PC-9 (cell line): ENCODE measurements around the gene TECTB. TPM values are rescaled to one million over a fixed set of nuclear protein-coding genes. Genes with fewer than 3 reads are reported as not detected.

Source experiments
- BruUV-seq: library from RNA; stranded (reverse); fragments of 400-500 nt; replicated peaks from 2 replicates; lab custom pipeline; 2021; lab: Mats Ljungman, UMichigan
- CTCF ChIA-PET: fragments of 300-600 bp; sonication (Branson Sonifier 250); formaldehyde crosslinking; loops from one replicate; lab custom pipeline; 2022; ENCODE audit warnings: antibody characterized with exemption; lab: Charles Lee
- POLR2A ChIA-PET: fragments of 300-600 bp; sonication (Branson Sonifier 250); formaldehyde crosslinking; loops from one replicate; lab custom pipeline; 2022; ENCODE audit warnings: antibody characterized with exemption; ENCODE audit not compliant: unreplicated experiment; lab: Charles Lee
- DNase-seq, 2 experiments: peaks; one replicate each; pipeline versions ENCODE4 v3.0.0 to v3.0.0-alpha.2; 2015 to 2022; ENCODE audit warnings: mixed read lengths in 1 of 2
- H2AFZ ChIP-seq: fragments of 200-600 bp; sonication (generic); 2 replicates; pipeline ENCODE4 v1.8.1; 2017; ENCODE audit warnings: antibody characterized with exemption
- H3F3A ChIP-seq: fragments of 200-600 bp; sonication (generic); 2 replicates; pipeline ENCODE4 v1.8.1; 2017; ENCODE audit warnings: antibody characterized with exemption, mild to moderate bottlenecking, low read depth; ENCODE audit not compliant: insufficient read depth
- H3K27ac ChIP-seq: fragments of 200-600 bp; sonication (generic); 2 replicates; pipeline ENCODE4 v1.6.1; 2016; ENCODE audit warnings: mixed run types
- H3K27me3 ChIP-seq: fragments of 200-600 bp; sonication (generic); 2 replicates; pipeline ENCODE4 v1.6.1; 2016; ENCODE audit warnings: low read depth, mixed run types; ENCODE audit not compliant: insufficient read depth
- H3K36me3 ChIP-seq: fragments of 200-600 bp; sonication (generic); 2 replicates; pipeline ENCODE4 v1.6.1; 2016; ENCODE audit warnings: low read depth, mixed run types
- H3K4me1 ChIP-seq: fragments of 200-600 bp; sonication (generic); replicated peaks from 2 replicates; pipeline ENCODE4 v1.6.1; 2016; ENCODE audit warnings: mixed run types; ENCODE audit not compliant: insufficient read depth
- H3K4me2 ChIP-seq: fragments of 200-600 bp; sonication (generic); 2 replicates; pipeline ENCODE4 v1.6.1; 2017; ENCODE audit warnings: mixed run types
- H3K4me3 ChIP-seq: fragments of 200-600 bp; sonication (generic); 2 replicates; pipeline ENCODE4 v1.6.1; 2016; ENCODE audit warnings: mixed run types
- H3K79me2 ChIP-seq: fragments of 200-600 bp; sonication (generic); 2 replicates; pipeline ENCODE4 v1.6.1; 2017; ENCODE audit warnings: low read depth, mixed run types
- H3K9me2 ChIP-seq: fragments of 200-600 bp; sonication (generic); 2 replicates; pipeline ENCODE4 v1.8.1; 2017; ENCODE audit warnings: mild to moderate bottlenecking; ENCODE audit not compliant: insufficient read depth
- H3K9me3 ChIP-seq: fragments of 200-600 bp; sonication (generic); 2 replicates; pipeline ENCODE4 v1.8.1; 2016; ENCODE audit warnings: low read depth; ENCODE audit not compliant: insufficient read depth
- H4K20me1 ChIP-seq: fragments of 200-600 bp; sonication (generic); 2 replicates; pipeline ENCODE4 v1.8.1; 2017; ENCODE audit not compliant: insufficient read depth
- EZH2 ChIP-seq: fragments of 200-600 bp; sonication (generic); IDR thresholded peaks from 2 replicates; pipeline ENCODE4 v1.8.0; 2017; ENCODE audit warnings: antibody characterized with exemption, low read depth
- intact Hi-C: fragments of 100-400 bp; cut with micrococcal nuclease; formaldehyde crosslinking; loops from one replicate; pipeline ENCODE4 v1.10.0; 2022; ENCODE audit not compliant: unreplicated experiment
- total RNA-seq: library from RNA; stranded (reverse); gene quantifications from 2 replicates; pipeline ENCODE4 v1.2.3, GENCODE V29; 2021
- TF ChIP-seq, protein P1 (sequence below): fragments of 200-600 bp; sonication (generic); conservative IDR thresholded peaks from 2 replicates; pipeline ENCODE4 v1.6.1; 2017; ENCODE audit warnings: mixed run types, antibody characterized with exemption, mild to moderate bottlenecking, moderate library complexity

TECTB gene
- total RNA-seq, 1 experiment from 2014 or later: not detected

DNA sequence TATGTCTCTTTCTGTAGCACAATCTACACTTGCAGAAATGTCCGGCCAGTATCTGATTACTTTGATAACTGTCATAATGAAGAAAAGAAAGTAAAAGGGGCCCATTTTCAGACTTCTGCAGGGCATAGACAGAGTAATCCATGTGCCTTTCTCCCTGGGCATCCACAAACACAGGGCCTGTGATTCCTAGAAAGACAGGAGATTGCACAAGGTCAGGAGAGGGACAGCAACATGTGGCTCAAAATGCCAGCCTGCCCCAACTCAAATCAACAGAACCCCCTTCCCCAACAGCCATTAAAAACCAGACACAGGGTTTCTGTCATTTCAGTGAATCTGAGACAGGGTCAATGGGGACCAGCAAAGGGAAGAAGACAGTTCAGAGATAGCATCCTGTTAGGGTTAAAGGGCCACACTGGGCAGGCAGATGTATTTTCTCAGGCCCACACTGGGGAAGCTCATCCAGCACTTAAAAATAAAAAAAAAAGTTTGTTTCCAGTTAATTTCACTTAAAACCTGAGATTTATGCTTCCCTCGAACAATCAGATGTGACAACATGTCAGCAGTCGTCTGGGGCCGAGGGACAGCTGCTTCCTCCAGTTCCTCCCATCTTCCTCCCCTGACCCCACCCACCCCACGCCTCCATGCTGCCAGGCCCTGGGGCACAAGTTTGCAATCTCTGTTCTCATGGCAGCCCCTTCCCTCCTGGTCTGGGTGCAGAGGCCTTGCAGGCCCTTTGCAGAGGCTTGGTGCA lies 60.0 kb downstream of the TECTB start:
- POLR2A ChIA-PET: no interaction called here
- Histone ChIP-seq H3K36me3 (no peaks in the 10 kb centered on the region), H3K27me3 (no peaks in the 10 kb centered on the region), H3K27ac (no peak overlapping the region), H3K9me2 (no peaks in the 10 kb centered on the region), H3K4me1 (no peaks in the 10 kb centered on the region), H3K4me2 (no peak overlapping the region), H3K4me3 (no peak overlapping the region), H2AFZ (no peak overlapping the region), H3K79me2 (no peaks in the 10 kb centered on the region), H4K20me1 (no peaks in the 10 kb centered on the region), H3F3A (no peaks in the 10 kb centered on the region), H3K9me3 (no peaks in the 10 kb centered on the region)
- no peak for TF ChIP-seq EZH2
- no peak for DNase-seq
- BruUV-seq: no TSS peak
- CTCF ChIA-PET: no interaction called here
- intact Hi-C loops: no loop called here

DNA sequence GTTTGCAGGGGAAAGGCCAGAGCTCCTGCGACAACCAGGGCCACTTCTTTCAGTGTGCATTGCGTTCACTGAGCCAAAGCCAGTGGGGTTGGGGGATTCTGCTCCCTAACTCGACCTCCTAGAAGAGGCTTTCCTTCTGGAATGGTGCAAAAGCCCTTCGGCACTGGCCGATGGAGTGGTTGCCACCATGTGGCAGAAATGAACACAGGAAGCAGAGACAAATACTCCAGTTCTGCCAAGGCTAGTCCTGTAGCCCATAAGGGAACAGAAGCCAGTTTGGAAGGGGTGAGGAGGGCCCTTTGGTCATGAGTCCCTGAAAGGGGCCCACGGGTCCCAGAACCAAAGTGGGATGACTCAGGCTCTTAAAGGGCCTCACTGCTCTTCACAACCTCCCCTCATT lies 61.1 kb downstream of the TECTB start:
- intact Hi-C loops: no loop called here
- Histone ChIP-seq H3K9me2 (no peaks in the 10 kb centered on the region), H4K20me1 (no peaks in the 10 kb centered on the region), H3K9me3 (no peaks in the 10 kb centered on the region), H3K36me3 (no peaks in the 10 kb centered on the region), H3F3A (no peaks in the 10 kb centered on the region), H2AFZ (no peak overlapping the region), H3K4me3 (no peak overlapping the region), H3K79me2 (no peaks in the 10 kb centered on the region), H3K4me2 (no peak overlapping the region), H3K27me3 (no peaks in the 10 kb centered on the region), H3K4me1 (no peaks in the 10 kb centered on the region), H3K27ac (no peak overlapping the region)
- no TSS peak for BruUV-seq
- DNase-seq: no peak
- POLR2A ChIA-PET: no interaction called here
- TF ChIP-seq, protein P1, sequence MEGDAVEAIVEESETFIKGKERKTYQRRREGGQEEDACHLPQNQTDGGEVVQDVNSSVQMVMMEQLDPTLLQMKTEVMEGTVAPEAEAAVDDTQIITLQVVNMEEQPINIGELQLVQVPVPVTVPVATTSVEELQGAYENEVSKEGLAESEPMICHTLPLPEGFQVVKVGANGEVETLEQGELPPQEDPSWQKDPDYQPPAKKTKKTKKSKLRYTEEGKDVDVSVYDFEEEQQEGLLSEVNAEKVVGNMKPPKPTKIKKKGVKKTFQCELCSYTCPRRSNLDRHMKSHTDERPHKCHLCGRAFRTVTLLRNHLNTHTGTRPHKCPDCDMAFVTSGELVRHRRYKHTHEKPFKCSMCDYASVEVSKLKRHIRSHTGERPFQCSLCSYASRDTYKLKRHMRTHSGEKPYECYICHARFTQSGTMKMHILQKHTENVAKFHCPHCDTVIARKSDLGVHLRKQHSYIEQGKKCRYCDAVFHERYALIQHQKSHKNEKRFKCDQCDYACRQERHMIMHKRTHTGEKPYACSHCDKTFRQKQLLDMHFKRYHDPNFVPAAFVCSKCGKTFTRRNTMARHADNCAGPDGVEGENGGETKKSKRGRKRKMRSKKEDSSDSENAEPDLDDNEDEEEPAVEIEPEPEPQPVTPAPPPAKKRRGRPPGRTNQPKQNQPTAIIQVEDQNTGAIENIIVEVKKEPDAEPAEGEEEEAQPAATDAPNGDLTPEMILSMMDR: no peak
- no peak for TF ChIP-seq EZH2
- CTCF ChIA-PET: no interaction called here

DNA sequence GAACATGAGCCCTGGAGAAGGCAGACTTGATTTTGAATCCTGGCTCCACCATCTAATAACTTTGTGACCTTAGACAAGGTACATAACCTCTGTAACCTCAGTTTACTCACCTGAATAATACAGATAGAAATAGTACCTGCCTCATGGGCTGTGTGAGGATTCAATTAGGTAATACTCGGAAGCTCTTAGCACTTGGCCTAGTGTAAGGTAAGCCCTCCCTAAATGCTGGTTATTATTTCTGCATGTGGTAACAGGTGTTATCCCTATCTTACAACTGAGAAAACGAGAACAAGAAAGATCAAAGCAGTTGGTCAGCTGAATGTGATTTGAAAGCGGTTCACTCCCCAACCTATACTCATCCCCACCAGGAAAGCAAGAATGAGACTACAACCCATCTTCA lies 62.0 kb downstream of the TECTB start:
- Histone ChIP-seq H3K9me3 (no peaks in the 10 kb centered on the region), H3K9me2 (no peaks in the 10 kb centered on the region), H3K79me2 (no peaks in the 10 kb centered on the region), H3K4me1 (no peaks in the 10 kb centered on the region), H4K20me1 (no peaks in the 10 kb centered on the region), H2AFZ (no peak overlapping the region), H3F3A (no peaks in the 10 kb centered on the region), H3K4me3 (no peak overlapping the region), H3K4me2 (no peak overlapping the region), H3K27me3 (no peaks in the 10 kb centered on the region), H3K27ac (no peak overlapping the region), H3K36me3 (no peaks in the 10 kb centered on the region)
- no peak for DNase-seq
- ChIA-PET CTCF (no interaction called here), POLR2A (no interaction called here)
- intact Hi-C loops: no loop called here
- BruUV-seq: no TSS peak
- TF ChIP-seq, protein P1: no peak
- TF ChIP-seq EZH2: no peak
